ENCODE data around the gene HECTD2. TPM values are rescaled to one million over a fixed set of nuclear protein-coding genes. Genes with fewer than 3 reads are reported as not detected.

The HECTD2 gene
- polyA plus RNA-seq, 3 donors: 0.12 TPM; not detected in 2

DNA sequence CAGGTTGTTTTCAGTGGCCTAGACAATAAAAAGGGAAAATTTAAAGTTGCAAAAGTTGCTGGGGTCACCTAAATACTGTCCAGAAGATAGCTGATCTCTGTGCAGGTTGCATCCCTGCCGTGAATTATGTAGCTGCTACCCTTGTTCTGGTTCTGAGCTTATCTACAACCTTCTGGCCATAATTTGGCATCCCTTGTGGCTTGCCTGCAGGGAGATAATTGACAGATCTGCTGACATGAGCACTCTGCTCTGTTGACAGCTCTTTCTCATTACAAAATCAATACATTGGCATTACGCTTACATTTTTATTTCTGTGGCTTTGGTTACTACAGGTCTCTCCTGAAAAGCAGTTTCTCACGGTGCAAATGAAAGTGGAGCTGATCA, 29.3 kb upstream of the HECTD2 start:
- TF ChIP-seq, protein P1, sequence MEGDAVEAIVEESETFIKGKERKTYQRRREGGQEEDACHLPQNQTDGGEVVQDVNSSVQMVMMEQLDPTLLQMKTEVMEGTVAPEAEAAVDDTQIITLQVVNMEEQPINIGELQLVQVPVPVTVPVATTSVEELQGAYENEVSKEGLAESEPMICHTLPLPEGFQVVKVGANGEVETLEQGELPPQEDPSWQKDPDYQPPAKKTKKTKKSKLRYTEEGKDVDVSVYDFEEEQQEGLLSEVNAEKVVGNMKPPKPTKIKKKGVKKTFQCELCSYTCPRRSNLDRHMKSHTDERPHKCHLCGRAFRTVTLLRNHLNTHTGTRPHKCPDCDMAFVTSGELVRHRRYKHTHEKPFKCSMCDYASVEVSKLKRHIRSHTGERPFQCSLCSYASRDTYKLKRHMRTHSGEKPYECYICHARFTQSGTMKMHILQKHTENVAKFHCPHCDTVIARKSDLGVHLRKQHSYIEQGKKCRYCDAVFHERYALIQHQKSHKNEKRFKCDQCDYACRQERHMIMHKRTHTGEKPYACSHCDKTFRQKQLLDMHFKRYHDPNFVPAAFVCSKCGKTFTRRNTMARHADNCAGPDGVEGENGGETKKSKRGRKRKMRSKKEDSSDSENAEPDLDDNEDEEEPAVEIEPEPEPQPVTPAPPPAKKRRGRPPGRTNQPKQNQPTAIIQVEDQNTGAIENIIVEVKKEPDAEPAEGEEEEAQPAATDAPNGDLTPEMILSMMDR (IDR thresholded peaks at IDR 0.05): no peak
- peaks cover 2 to 3% of the 10 kb centered on the region in 2 donors for H3K9me3 ChIP-seq (replicated peaks in 1 of 2; ENCODE audit: control insufficient read depth in 1 of 2, insufficient read depth in 1 of 2, low read length in 2 of 2)
- no peak overlapping the region for H3K4me3 ChIP-seq (replicated peaks in 1 of 3; ENCODE audit: low read depth in 2 of 3, low read length in 3 of 3)
- no peak overlapping the region for H3K4me3 Mint-ChIP-seq
- H3K27ac Mint-ChIP-seq: no peak overlapping the region
- no peak overlapping the region for H3K27ac ChIP-seq (ENCODE audit: low read depth in 1 of 2, low read length in 2 of 2)
- H3K4me1 ChIP-seq (ENCODE audit: control insufficient read depth in 1 of 2, insufficient read depth in 2 of 2, low read length in 2 of 2): no peaks in the 10 kb centered on the region
- no peak overlapping the region for H3K4me2 ChIP-seq (replicated peaks; ENCODE audit: extremely low read depth, low read length, poor library complexity, severe bottlenecking)
- H4K20me1 ChIP-seq (ENCODE audit: insufficient read depth, low read length): no peaks in the 10 kb centered on the region
- peaks cover 0 to 2% of the 10 kb centered on the region in 2 donors for H3K27me3 ChIP-seq (ENCODE audit: control insufficient read depth in 2 of 2, insufficient read depth in 2 of 2, low read length in 2 of 2)
- no peaks in the 10 kb centered on the region for H3K36me3 ChIP-seq (replicated peaks in 1 of 2; ENCODE audit: control insufficient read depth in 1 of 2, insufficient read depth in 2 of 2, low read length in 2 of 2)
- no peak overlapping the region for H2AFZ ChIP-seq (ENCODE audit: insufficient read depth, low read depth, low read length, poor library complexity, severe bottlenecking)
- H3K9me3 Mint-ChIP-seq: peaks cover 0 to 11% (median 5%) of the 10 kb centered on the region in 7 donors
- DNase-seq: no peak
- WGBS (ENCODE audit: insufficient coverage): 76% methylated on average over 2 of the region's 3 CpGs
- no peaks in the 10 kb centered on the region for H3K79me2 ChIP-seq (ENCODE audit: insufficient read depth, low read length)
- intact Hi-C loops (cut with micrococcal nuclease): no loop called here
- H3K36me3 Mint-ChIP-seq: no peaks in the 10 kb centered on the region
- peaks cover 5 to 15% (median 8%) of the 10 kb centered on the region in 3 donors for H3K27me3 Mint-ChIP-seq (ENCODE audit: low read depth in 3 of 3)
- no peak overlapping the region for H3K9ac ChIP-seq (ENCODE audit: insufficient read depth, low read length, poor library complexity, severe bottlenecking)
- H3K4me1 Mint-ChIP-seq: no peaks in the 10 kb centered on the region

DNA sequence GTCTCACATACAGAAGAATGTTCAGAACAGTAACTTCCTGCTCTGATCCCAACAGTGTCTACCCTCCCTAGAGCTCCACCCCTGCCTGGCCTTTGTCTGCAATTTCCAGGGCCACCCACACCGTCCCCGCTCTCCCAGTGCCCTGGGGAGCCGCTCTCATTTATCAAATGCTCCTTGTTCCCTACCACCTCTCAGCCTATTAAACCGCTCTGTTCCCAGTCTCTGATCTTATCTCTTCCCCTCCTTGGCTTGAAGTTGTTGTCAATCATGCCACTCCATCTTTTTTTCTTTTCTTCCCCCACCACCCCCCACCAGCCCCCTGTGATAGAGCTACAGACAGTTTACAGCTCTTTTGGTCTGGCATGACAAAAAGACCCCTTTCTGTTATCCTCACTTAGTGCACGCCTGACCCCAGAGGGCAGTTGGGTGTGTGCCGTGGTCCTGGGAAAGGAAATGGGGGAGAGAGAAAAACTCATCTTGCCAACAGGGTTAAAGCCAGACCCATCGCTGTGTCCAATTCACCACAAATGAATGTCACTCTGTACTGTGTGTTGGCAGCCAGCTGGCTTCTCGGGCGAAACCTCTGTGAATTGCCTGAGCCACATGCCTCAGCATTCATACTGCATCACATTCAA, 28.8 kb upstream of the HECTD2 start:
- Histone ChIP-seq H3K27me3 (ENCODE audit: control insufficient read depth in 2 of 2, insufficient read depth in 2 of 2, low read length in 2 of 2) (peaks cover 0 to 2% of the 10 kb centered on the region in 2 donors), H4K20me1 (ENCODE audit: insufficient read depth, low read length) (no peaks in the 10 kb centered on the region), H3K36me3 (replicated peaks in 1 of 2; ENCODE audit: control insufficient read depth in 1 of 2, insufficient read depth in 2 of 2, low read length in 2 of 2) (no peaks in the 10 kb centered on the region), H3K4me3 (replicated peaks in 1 of 3; ENCODE audit: low read depth in 2 of 3, low read length in 3 of 3) (no peak overlapping the region), H2AFZ (ENCODE audit: insufficient read depth, low read depth, low read length, poor library complexity, severe bottlenecking) (no peak overlapping the region), H3K9ac (ENCODE audit: insufficient read depth, low read length, poor library complexity, severe bottlenecking) (no peak overlapping the region), H3K4me1 (ENCODE audit: control insufficient read depth in 1 of 2, insufficient read depth in 2 of 2, low read length in 2 of 2) (no peaks in the 10 kb centered on the region), H3K9me3 (replicated peaks in 1 of 2; ENCODE audit: control insufficient read depth in 1 of 2, insufficient read depth in 1 of 2, low read length in 2 of 2) (peaks cover 0 to 2% of the 10 kb centered on the region in 2 donors), H3K79me2 (ENCODE audit: insufficient read depth, low read length) (no peaks in the 10 kb centered on the region), H3K4me2 (replicated peaks; ENCODE audit: extremely low read depth, low read length, poor library complexity, severe bottlenecking) (no peak overlapping the region), H3K27ac (ENCODE audit: low read depth in 1 of 2, low read length in 2 of 2) (no peak overlapping the region)
- Mint-ChIP-seq H3K27ac (no peak overlapping the region), H3K27me3 (ENCODE audit: low read depth in 3 of 3) (peaks cover 6 to 15% (median 12%) of the 10 kb centered on the region in 3 donors), H3K4me3 (no peak overlapping the region), H3K4me1 (no peaks in the 10 kb centered on the region), H3K36me3 (no peaks in the 10 kb centered on the region), H3K9me3 (peaks cover 0 to 9% (median 3%) of the 10 kb centered on the region in 7 donors)
- WGBS (ENCODE audit: insufficient coverage): 53% methylated on average over 7 of the region's 9 CpGs
- intact Hi-C loops (cut with micrococcal nuclease): no loop called here
- TF ChIP-seq, protein P1 (IDR thresholded peaks at IDR 0.05): no peak
- no peak for DNase-seq
